ENCODE measurements around the gene GPC3.
"Not testable (repeated sequence)": the region's sequence is repeated elsewhere in the genome, so short reads cannot be mapped to it uniquely, and the experiment has no call there.

Gene GPC3

DNA sequence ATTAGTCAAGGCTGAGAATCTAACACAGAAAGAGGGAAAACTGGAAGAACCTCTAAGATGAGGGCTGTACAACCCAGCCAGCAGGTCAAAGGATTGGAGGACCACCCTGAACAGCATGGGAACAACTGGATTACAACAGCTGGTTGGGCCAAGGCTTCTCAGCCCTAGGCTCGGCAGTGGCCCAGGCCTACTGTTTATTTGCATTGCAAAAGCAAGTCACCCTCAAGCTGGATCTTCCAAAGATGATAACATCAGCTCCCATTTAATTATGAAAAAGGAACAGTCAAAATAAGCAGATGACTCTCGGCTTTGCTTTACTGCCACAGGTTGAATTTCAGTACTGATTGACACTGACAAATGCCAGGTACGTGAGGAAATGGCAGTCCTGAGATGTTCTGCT, 61.8 kb downstream of the GPC3 start:
- DNase-seq = no peak

DNA sequence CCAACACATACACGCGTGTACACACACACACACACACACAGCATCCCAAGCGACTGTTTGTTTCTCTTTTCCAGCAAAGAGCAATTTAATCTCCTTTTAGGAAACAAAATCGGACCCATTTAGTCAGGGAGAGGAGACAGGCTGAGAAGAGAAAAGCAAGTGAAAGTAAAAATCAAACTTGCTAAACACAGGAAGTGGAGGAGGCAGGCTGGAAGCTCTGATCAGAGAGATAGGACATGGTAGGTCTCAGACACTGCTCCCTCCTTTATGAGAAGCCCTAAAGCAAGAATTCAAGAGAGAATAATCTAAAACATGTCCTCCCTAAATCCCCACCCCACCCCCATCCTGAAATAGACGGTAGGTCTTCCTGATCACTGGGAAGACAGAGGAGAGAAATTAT, 62.3 kb downstream of the GPC3 start:
- no peak for DNase-seq

- DNase-seq = no peak
Measured at GRCh38 chrX:133922390-133922771, 63.0 kb downstream of the GPC3 start.

GRCh38 chrX:133921764-133922389, 63.5 kb downstream of the GPC3 start:
- DNase-seq = peak; percentile 30

DNA sequence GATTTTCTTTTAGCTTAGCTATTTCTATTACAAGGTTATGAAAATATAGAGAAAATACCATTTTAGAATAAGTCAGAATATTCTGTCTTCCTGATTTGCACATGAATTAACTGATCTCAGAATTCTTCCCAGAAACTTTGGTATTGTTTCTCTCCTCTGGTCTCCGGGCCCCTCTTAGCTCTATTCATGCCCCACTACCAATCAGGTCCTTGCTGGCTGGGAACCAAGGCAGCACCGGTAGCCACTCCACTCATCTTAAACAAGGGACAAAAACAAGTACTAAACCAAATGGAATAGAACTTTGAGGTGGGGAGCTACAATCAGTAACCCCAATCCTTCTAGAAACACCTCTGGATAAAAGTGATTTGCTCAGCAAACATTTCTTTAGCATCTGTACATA, 64.3 kb downstream of the GPC3 start:
- DNase-seq = no peak

DNA sequence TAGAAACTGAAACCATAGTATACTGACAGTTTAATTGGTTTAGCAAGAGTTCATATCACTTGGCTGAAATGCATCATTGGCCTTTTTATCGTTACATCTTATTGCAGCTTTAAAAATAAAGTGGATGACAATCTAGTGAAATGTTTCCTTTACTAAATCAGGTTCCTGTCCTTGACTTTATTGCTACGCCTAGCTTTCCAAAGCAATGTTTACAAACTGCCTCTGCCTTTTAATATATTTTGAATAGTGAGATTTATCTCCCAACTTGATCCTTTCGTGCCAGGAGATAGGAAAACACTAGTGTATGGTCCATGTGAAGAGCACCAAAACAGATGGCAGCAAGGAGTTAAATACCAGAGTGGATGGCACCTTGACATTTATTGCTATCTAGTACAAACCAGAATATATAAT, 67.0 kb downstream of the GPC3 start:
- no peak for DNase-seq

DNA sequence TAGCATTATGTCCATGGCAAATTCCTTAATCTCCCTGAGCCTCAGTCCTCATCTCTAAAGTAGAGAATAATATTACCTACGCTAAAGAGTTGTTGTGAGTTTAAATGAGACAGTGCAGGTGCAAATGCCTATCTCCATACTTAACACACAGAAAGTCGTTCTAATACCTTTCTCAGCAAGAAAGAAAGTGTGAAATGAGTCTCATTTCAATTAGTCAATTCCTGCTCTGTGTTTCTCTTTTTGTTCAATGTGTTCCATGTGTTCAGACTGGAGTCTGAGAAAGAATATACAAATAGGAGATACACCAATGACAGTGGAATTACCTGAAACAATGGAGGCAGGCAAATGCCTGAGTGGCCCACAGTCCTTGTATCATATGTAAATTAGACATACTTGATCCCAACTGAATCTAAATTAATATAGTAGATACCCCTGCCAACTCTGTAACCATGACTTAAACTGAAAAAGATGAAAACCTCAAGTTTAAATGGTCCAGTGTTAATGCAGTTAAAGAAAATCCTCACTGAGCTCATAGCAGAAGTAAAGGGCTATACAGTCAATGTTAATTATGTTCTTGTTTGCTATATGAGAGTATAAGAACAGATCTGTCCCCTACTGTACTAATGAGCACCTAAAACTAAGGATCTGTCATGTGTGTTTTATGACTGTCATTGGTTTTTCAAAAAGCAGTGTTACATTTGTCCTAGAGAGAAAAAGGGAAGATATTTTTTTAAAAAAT, 68.2 kb downstream of the GPC3 start:
- DNase-seq = no peak

DNA sequence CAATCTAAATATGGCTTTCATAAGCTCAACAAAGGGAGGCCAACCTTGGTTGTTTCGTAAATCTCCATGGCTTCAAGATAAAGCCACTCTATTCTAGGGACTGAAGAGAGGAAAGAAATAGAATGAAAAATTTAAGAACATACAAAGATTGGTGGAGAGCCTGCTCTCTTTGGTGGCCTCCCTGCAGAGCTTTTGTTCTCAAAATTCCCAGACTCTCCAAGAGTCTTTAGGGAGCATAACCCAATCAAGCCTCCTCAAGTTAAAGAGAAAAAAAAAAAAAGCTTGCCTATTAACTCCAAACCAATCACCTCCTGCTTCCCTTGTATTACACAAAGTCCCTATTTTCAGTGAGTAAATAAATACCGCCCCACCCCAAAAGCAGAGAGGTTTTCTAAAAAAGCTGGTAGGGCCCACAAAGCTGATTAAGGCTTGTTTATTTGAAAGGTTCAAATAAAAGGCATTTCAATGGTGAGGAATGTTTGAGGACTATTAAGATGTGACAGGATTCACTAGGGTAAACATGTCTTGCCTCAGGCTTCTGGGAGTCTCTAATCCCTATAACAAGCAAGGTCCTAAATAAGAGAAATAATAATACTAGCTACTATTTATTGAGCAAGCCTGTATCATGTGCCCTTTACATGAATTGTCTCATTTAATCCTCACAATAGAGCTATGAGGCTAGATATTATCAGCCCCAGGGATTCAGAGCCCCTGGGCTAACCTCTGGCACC, 71.6 kb downstream of the GPC3 start:
- DNase-seq = no peak

GRCh38 chrX:133913009-133913408, 72.4 kb downstream of the GPC3 start:
- no peak for DNase-seq

GRCh38 chrX:133911825-133912495, 73.4 kb downstream of the GPC3 start:
- DNase-seq = no peak

GRCh38 chrX:133910539-133910938, 74.9 kb downstream of the GPC3 start:
- DNase-seq = no peak

GRCh38 chrX:133909888-133910287, 75.5 kb downstream of the GPC3 start:
- no peak for DNase-seq

DNA sequence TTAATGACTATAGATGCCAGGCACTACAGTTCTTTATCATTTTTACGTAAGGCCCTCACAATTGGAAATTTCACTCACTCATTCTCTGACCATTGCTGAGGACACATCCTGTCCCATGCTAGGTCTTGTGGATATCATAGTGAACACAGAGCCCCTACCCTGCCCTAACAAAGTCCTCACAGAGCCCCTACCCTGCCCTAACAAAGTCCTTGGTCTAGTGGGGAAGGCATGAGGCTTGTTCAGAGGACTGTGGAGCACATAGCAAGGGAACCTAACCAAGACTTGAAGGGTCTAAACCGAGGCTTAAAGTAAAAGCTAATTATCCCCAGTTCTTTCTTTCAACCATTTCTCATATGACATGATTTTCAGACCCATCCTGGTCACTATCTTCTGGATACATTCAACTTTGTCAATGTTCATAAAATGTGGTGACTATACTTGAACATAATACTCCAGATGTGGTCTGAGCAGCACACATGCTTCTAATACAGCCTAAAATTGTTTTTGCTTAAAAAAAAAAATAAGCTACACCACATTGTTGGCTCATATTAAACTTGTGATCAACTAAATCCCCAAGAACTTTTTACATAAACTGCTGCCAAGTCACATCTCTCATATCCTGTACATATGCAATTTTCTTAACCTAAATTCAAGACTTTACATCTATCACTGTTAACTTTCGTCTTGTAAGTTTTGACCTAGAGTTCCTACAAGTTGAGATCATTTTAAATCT, 77.0 kb downstream of the GPC3 start:
- DNase-seq = no peak

- no peak for DNase-seq
Measured at GRCh38 chrX:133907606-133908005, 77.8 kb downstream of the GPC3 start.

- DNase-seq = no peak
Measured at GRCh38 chrX:133905305-133905704, 80.1 kb downstream of the GPC3 start.

- DNase-seq = no peak
Measured at GRCh38 chrX:133897593-133898163, 87.7 kb downstream of the GPC3 start.

DNA sequence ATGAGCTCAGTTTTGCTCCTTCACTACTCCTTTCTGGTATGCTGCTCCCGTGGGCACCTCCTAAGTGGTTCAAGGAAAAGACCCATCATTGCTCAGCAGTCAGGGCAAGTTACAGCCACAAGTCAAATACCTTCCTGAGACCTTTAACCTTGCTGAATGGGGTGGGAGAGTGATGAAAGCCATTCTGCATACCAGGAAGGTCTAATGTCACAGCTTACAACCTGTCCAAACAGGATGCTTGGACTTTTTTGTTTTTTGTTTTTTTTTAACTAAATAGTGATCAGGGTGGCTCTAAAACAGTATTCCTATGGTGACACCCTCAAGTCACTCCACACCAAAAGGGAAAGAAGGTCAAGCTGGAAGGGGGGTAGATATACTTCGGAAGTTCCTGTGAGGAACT, 93.1 kb downstream of the GPC3 start:
- no peak for DNase-seq

DNA sequence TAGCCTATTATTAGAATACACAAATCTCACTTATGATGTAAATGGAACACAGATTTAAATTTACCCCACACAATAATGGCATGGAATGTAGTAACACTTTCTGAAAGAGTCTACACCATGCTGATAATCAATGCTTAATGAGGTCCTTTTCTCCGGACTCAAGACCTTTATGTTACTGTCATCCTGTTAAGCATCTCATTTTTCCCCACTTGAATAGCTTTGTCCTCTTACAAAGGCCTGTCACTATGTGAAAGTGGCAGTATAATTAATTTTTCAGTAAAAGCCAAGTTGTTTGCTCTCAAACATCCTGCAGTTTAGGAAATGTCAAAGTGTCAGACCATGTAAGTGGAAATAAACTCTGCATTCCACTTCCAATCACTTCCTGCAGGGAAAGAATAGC, 96.4 kb downstream of the GPC3 start:
- no peak for DNase-seq

- DNase-seq = not testable (repeated sequence)
Measured at GRCh38 chrX:133888084-133888483, 97.3 kb downstream of the GPC3 start.

GRCh38 chrX:133884430-133885394, 100.7 kb downstream of the GPC3 start:
- DNase-seq = no peak

- no peak for DNase-seq
Measured at GRCh38 chrX:133881893-133882292, 103.5 kb downstream of the GPC3 start.

Measured in stimulated activated CD4-positive, alpha-beta T cell treated with anti-CD3 and anti-CD28 coated beads, Interleukin-4, amount 100 ng/mL, for 1 hour (primary cell).